GM12878 (cell line): ENCODE data around the gene CYTH3. TPM values are rescaled to one million over a fixed set of nuclear protein-coding genes. Genes with fewer than 3 reads are reported as not detected.

Experiments
- ATAC-seq: fragments of 200-7000 bp; cut with Tn5 transposase; 3 replicates; pipeline ENCODE4 v1.9.1; 2020; ENCODE audit warnings: mild to moderate bottlenecking, moderate library complexity
- BruUV-seq: library from RNA; stranded (reverse); fragments of 400-500 nt; replicated peaks from 2 replicates; lab custom pipeline; 2021; lab: Mats Ljungman, UMichigan
- CTCF ChIA-PET: fragments of 300-600 bp; sonication (Branson Sonifier 250); formaldehyde crosslinking; extraction: SDS; loops from one replicate; lab custom pipeline; 2021; ENCODE audit warnings: inconsistent platforms; lab: Yijun Ruan, JAX
- POLR2A ChIA-PET: fragments of 350-600 bp; formaldehyde crosslinking; extraction: SDS; loops from one replicate; lab custom pipeline; 2021; ENCODE audit warnings: inconsistent platforms; lab: Charles Lee
- RAD21 ChIA-PET: fragments of 300-600 bp; sonication (Branson Sonifier 250); formaldehyde crosslinking; loops from one replicate; lab custom pipeline; 2023; ENCODE audit warnings: antibody characterized with exemption; ENCODE audit not compliant: unreplicated experiment; lab: Charles Lee
- SMC1A ChIA-PET: fragments of 300-600 bp; sonication (Branson Sonifier 250); formaldehyde crosslinking; loops from one replicate; lab custom pipeline; 2023; ENCODE audit not compliant: unreplicated experiment, uncharacterized antibody; lab: Charles Lee
- DNase-seq: peaks from one replicate; pipeline ENCODE4 v3.0.0-alpha.2; 2011; ENCODE audit warnings: low read depth, low spot score
- FAIRE-seq: peaks from 3 replicates; lab custom pipeline; 2011; peaks lifted over from hg19 to GRCh38; lab: Jason Lieb, UNC
- H2AFZ ChIP-seq: 2 replicates; pipeline ENCODE4 v1.6.0; 2011; ENCODE audit warnings: low read depth, low read length, control low read depth; ENCODE audit not compliant: control insufficient read depth
- H3K27ac ChIP-seq: 2 replicates; pipeline ENCODE4 v1.5.1; 2011; ENCODE audit warnings: control low read depth; ENCODE audit not compliant: control insufficient read depth, insufficient read depth
- H3K27me3 ChIP-seq, 2 experiments: replicated peaks in 1 of 2; 2 replicates each; pipeline versions ENCODE4 v1.6.0 to v1.6.1; 2011; ENCODE audit warnings: low read length in 1 of 2; ENCODE audit not compliant: control insufficient read depth in 2 of 2, insufficient read depth in 2 of 2
- H3K36me3 ChIP-seq, 2 experiments: 2 replicates each; pipeline ENCODE4 v1.5.1; 2011; ENCODE audit warnings: low read length in 1 of 2; ENCODE audit not compliant: control insufficient read depth in 2 of 2, insufficient read depth in 2 of 2
- H3K4me1 ChIP-seq: 2 replicates; pipeline ENCODE4 v1.6.1; 2011; ENCODE audit warnings: mild to moderate bottlenecking, low read length, moderate library complexity, mixed read lengths; ENCODE audit not compliant: control insufficient read depth, insufficient read depth
- H3K4me2 ChIP-seq: 2 replicates; pipeline ENCODE4 v1.6.0; 2011; ENCODE audit warnings: control low read depth; ENCODE audit not compliant: control insufficient read depth, insufficient read depth
- H3K4me3 ChIP-seq: fragments of 200-600 bp; sonication (generic); 2 replicates; pipeline ENCODE4 v1.5.1; 2016
- H3K79me2 ChIP-seq: 2 replicates; pipeline ENCODE4 v1.6.0; 2011; ENCODE audit warnings: low read length; ENCODE audit not compliant: control insufficient read depth, insufficient read depth
- H3K9ac ChIP-seq: 2 replicates; pipeline ENCODE4 v1.8.0; 2011; ENCODE audit warnings: low read length, control low read depth, mixed read lengths; ENCODE audit not compliant: control insufficient read depth, insufficient read depth
- H3K9me3 ChIP-seq: replicated peaks from 3 replicates; pipeline ENCODE4 v1.5.1; 2011; ENCODE audit warnings: mild to moderate bottlenecking, low read length; ENCODE audit not compliant: control insufficient read depth, insufficient read depth
- H4K20me1 ChIP-seq: 2 replicates; pipeline ENCODE4 v1.6.0; 2011; ENCODE audit not compliant: control insufficient read depth, insufficient read depth
- ETV6 ChIP-seq, 2 experiments: fragments of 450-650 bp in 1 of 2; IDR thresholded peaks in 1 of 2; conservative IDR thresholded peaks in 1 of 2; 2 replicates each; pipeline ENCODE4 v1.6.1; 2014; ENCODE audit warnings: antibody characterized with exemption in 1 of 2, borderline replicate concordance in 1 of 2, low read depth in 1 of 2, mild to moderate bottlenecking in 1 of 2, moderate library complexity in 1 of 2
- EZH2 ChIP-seq: IDR thresholded peaks from 2 replicates; pipeline ENCODE4 v1.6.1; 2012; ENCODE audit warnings: low read depth, mild to moderate bottlenecking, control low read depth, inconsistent platforms, low read length, borderline replicate concordance; ENCODE audit not compliant: control insufficient read depth
- KDM1A ChIP-seq: fragments of 200-600 bp; sonication (generic); IDR thresholded peaks from 2 replicates; pipeline ENCODE4 v1.6.1; 2016; ENCODE audit warnings: borderline replicate concordance
- MTA2 ChIP-seq: fragments of 450-650 bp; IDR thresholded peaks from 2 replicates; pipeline ENCODE4 v1.6.1; 2016; ENCODE audit warnings: low read depth, mild to moderate bottlenecking, moderate library complexity
- MYB ChIP-seq: fragments of 150-350 bp; IDR thresholded peaks from 2 replicates; pipeline ENCODE4 v1.6.1; 2014; ENCODE audit warnings: mild to moderate bottlenecking, low read depth, low read length, borderline replicate concordance
- NR2C1 ChIP-seq: fragments of 450-650 bp; IDR thresholded peaks from 2 replicates; pipeline ENCODE4 v1.6.1; 2017; ENCODE audit warnings: antibody characterized with exemption, mild to moderate bottlenecking, moderate library complexity
- POLR2AphosphoS2 ChIP-seq: IDR thresholded peaks from 2 replicates; pipeline ENCODE4 v1.6.1; 2011; ENCODE audit warnings: low read depth, mild to moderate bottlenecking, low read length, improper control_type of control experiment, moderate library complexity
- POLR2AphosphoS5 ChIP-seq: IDR thresholded peaks from 2 replicates; pipeline ENCODE4 v1.6.1; 2011; ENCODE audit warnings: mild to moderate bottlenecking, low read length, inconsistent platforms
- SMARCA5 ChIP-seq: fragments of 450-650 bp; IDR thresholded peaks from 2 replicates; pipeline ENCODE4 v1.6.1; 2017; ENCODE audit warnings: mild to moderate bottlenecking
- ZNF217 ChIP-seq: fragments of 450-650 bp; IDR thresholded peaks from 2 replicates; pipeline ENCODE4 v1.6.1; 2017; ENCODE audit warnings: antibody characterized with exemption, mild to moderate bottlenecking
- WGBS: methylation state at CpG from one replicate; pipeline ENCODE4 v1.1.6; 2016; ENCODE audit warnings: low lambda C conversion rate; ENCODE audit not compliant: insufficient replicate concordance, insufficient coverage; ENCODE audit errors: missing lambda C conversion rate; 5-methylcytosine and 5-hydroxymethylcytosine counted together
- in situ Hi-C: fragments of 300-500 bp; cut with MboI; formaldehyde crosslinking; loops from 9 replicates; pipeline ENCODE4 v1.14.3; 2018; ENCODE audit warnings: mixed read lengths
- intact Hi-C: fragments of 100-400 bp; cut with micrococcal nuclease; formaldehyde crosslinking; loops from one replicate; pipeline ENCODE4 v1.14.2; 2022; ENCODE audit not compliant: unreplicated experiment
- polyA plus RNA-seq, 11 experiments: library from polyadenylated mRNA; depleted of rRNA in 4 of 11; unstranded in 6 of 11; stranded (reverse) in 5 of 11; fragments of >200 nt; fragmentation: Nextera tagmentation in 4 of 11; fragmentation: Illumina TruSeq in 1 of 11; extraction: Ambion mirVana in 4 of 11; extraction: Trizol in 1 of 11; gene quantifications; 1 replicate in 1 of 11; 2 replicates in 10 of 11; pipeline versions ENCODE4 v1.2.1 to v1.2.3, GENCODE V29; 2011 to 2016; ENCODE audit warnings: inconsistent platforms in 2 of 11, missing spikeins in 2 of 11, low read depth in 1 of 11
- total RNA-seq, 4 experiments: library from RNA; depleted of rRNA in 3 of 4; stranded (reverse); fragments of >200 nt in 3 of 4; fragmentation: Illumina TruSeq in 1 of 4; extraction: Trizol in 1 of 4; gene quantifications; 2 replicates each; pipeline versions ENCODE4 v1.2.1 to v1.2.3, GENCODE V29; 2013 to 2021
- TF ChIP-seq, protein P1 (sequence below): fragments of 450-650 bp; IDR thresholded peaks from 2 replicates; pipeline ENCODE4 v1.6.1; 2017; ENCODE audit warnings: low read depth, mild to moderate bottlenecking, moderate library complexity
- TF ChIP-seq, protein P2 (sequence below): fragments of 450-650 bp; IDR thresholded peaks from 2 replicates; pipeline ENCODE4 v1.6.1; 2017; ENCODE audit warnings: mild to moderate bottlenecking
- TF ChIP-seq, protein P3 (sequence below): IDR thresholded peaks from 2 replicates; pipeline ENCODE4 v1.6.1; 2011; ENCODE audit warnings: low read depth, mild to moderate bottlenecking, low read length, moderate library complexity, borderline replicate concordance; ENCODE audit errors: extremely low read depth

CYTH3 gene
- total and polyA plus RNA-seq, 10 of the 15 experiments (the other 5 are each of a cell fraction or from before 2014, with no cell fraction given), result 0.45 to 28.2 (median 15.7) TPM

DNA sequence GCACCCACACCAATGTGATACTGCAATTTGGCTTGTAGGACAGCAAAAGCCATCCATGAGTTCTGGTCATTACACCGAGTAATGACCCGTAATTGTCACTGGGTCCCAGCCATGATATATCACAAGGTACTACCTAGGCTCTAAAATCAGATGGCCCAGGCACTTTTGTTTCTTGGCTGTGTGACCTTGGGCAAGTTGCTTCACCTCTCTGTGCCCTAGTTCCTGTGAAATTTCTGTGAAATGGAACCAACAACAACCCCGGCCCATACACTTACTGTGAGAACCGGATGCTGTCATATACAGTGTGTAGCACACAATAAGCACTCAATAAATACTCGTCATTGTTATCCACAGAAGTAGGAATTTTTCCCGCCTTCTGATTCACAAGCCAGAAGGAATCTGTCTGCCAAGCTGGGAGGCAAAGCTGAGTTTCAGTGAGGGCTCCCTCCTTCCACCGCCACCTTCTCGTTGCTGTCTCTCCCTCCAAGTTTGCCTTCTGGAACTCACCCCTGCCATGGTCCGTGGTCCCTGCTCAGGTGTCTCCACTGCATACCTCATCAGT is 6.4 kb upstream of the CYTH3 start:
- Histone ChIP-seq H3K4me2 (no peak overlapping the region), H3K9me3 (no peaks in the 10 kb centered on the region), H3K4me1 (no peaks in the 10 kb centered on the region), H3K36me3 (no peaks in the 10 kb centered on the region), H3K4me3 (no peak overlapping the region), H3K27me3 (no peaks in the 10 kb centered on the region), H4K20me1 (no peaks in the 10 kb centered on the region), H3K9ac (no peak overlapping the region), H3K79me2 (no peaks in the 10 kb centered on the region), H2AFZ (no peak overlapping the region), H3K27ac (no peak overlapping the region)
- RAD21 ChIA-PET, result no interaction called here
- CTCF ChIA-PET, result no interaction called here
- in situ Hi-C loops (no loop called here), intact Hi-C loops (no loop called here)
- SMC1A ChIA-PET, result interaction anchor here (1.5 kb wide), 1 partner anchor 9 kb away, joined by 4 read pairs; no protein-coding TSS in a partner anchor
- ATAC-seq, result no peak
- DNase-seq, result no peak
- no TSS peak for BruUV-seq
- TF ChIP-seq MTA2, result no peak
- TF ChIP-seq SMARCA5, result peak; percentile 38; the same call in 1 of the 2 replicates
- POLR2A ChIA-PET, result no interaction called here
- 60% methylated on average over 9 of the region's 9 CpGs for WGBS
- FAIRE-seq, result no peak

DNA sequence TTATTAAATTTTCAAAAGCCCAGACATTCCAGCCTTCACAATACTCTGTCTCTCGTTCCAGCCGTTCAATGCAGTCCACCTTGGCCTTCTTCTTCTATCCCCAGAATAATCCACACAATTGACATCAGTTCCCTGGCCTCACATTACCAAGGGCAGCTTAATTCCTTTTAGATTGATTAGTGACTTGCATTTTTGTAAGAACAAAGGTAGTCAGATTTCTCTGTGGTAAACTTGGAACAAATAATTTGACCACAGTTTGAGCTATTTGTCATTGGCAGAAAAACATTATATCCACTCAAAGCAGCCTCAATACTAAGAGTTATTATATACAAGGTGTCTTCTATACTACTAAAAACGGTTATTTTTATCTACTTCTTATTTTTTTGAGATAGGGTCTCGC is 5.1 kb upstream of the CYTH3 start:
- DNase-seq (no peak), FAIRE-seq (no peak), ATAC-seq (no peak)
- H3K4me2 ChIP-seq, result no peak overlapping the region
- no peaks in the 10 kb centered on the region for H4K20me1 ChIP-seq
- no peak overlapping the region for H3K27ac ChIP-seq
- intact Hi-C loops (no loop called here), in situ Hi-C loops (no loop called here)
- H3K36me3 ChIP-seq, result no peaks in the 10 kb centered on the region
- H3K27me3 ChIP-seq, result no peaks in the 10 kb centered on the region
- WGBS, result 41% methylated on average over 4 of the region's 4 CpGs
- no peaks in the 10 kb centered on the region for H3K9me3 ChIP-seq
- H3K4me1 ChIP-seq, result peaks cover 3% of the 10 kb centered on the region; the same call in 1 of the 2 replicates
- POLR2A ChIA-PET, result no interaction called here
- SMC1A ChIA-PET, result interaction anchor here (0.9 to 1.5 kb wide), 3 partner anchors 8 to 17 kb away, joined by 3 to 5 read pairs (median 4); no protein-coding TSS in a partner anchor
- no peak overlapping the region for H3K4me3 ChIP-seq
- no TSS peak for BruUV-seq
- CTCF ChIA-PET, result interaction anchor here (1.5 kb wide), 1 partner anchor 8 kb away, joined by 3 read pairs; no protein-coding TSS in a partner anchor
- no peak overlapping the region for H2AFZ ChIP-seq
- H3K9ac ChIP-seq, result no peak overlapping the region
- RAD21 ChIA-PET, result no interaction called here
- no peaks in the 10 kb centered on the region for H3K79me2 ChIP-seq
- TF ChIP-seq EZH2, result no peak
- TF ChIP-seq MYB, result no peak
- TF ChIP-seq POLR2AphosphoS5, result no peak
- no peak for TF ChIP-seq POLR2AphosphoS2
- no peak for TF ChIP-seq NR2C1
- TF ChIP-seq, protein P1, sequence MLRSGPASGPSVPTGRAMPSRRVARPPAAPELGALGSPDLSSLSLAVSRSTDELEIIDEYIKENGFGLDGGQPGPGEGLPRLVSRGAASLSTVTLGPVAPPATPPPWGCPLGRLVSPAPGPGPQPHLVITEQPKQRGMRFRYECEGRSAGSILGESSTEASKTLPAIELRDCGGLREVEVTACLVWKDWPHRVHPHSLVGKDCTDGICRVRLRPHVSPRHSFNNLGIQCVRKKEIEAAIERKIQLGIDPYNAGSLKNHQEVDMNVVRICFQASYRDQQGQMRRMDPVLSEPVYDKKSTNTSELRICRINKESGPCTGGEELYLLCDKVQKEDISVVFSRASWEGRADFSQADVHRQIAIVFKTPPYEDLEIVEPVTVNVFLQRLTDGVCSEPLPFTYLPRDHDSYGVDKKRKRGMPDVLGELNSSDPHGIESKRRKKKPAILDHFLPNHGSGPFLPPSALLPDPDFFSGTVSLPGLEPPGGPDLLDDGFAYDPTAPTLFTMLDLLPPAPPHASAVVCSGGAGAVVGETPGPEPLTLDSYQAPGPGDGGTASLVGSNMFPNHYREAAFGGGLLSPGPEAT, result no peak
- TF ChIP-seq KDM1A, result no peak
- TF ChIP-seq, protein P2, sequence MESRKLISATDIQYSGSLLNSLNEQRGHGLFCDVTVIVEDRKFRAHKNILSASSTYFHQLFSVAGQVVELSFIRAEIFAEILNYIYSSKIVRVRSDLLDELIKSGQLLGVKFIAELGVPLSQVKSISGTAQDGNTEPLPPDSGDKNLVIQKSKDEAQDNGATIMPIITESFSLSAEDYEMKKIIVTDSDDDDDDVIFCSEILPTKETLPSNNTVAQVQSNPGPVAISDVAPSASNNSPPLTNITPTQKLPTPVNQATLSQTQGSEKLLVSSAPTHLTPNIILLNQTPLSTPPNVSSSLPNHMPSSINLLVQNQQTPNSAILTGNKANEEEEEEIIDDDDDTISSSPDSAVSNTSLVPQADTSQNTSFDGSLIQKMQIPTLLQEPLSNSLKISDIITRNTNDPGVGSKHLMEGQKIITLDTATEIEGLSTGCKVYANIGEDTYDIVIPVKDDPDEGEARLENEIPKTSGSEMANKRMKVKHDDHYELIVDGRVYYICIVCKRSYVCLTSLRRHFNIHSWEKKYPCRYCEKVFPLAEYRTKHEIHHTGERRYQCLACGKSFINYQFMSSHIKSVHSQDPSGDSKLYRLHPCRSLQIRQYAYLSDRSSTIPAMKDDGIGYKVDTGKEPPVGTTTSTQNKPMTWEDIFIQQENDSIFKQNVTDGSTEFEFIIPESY, result no peak
- TF ChIP-seq, protein P3, sequence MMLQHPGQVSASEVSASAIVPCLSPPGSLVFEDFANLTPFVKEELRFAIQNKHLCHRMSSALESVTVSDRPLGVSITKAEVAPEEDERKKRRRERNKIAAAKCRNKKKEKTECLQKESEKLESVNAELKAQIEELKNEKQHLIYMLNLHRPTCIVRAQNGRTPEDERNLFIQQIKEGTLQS, result no peak
- TF ChIP-seq ZNF217, result no peak
- TF ChIP-seq ETV6 (conservative IDR thresholded peaks at IDR 0.05 in 1 of 2, IDR thresholded peaks at IDR 0.05 in 1 of 2; ENCODE audit: borderline replicate concordance in 1 of 2, low read depth in 1 of 2), result no peak
